SU-DHL-6 (cell line): ENCODE data around the gene WDR82.
"Not testable (repeated sequence)": the region's sequence is repeated elsewhere in the genome, so short reads cannot be mapped to it uniquely, and the experiment has no call there.

Source experiments
- H2AFZ ChIP-seq: fragments of 200-600 bp; sonication (generic); 2 replicates; pipeline ENCODE4 v1.6.1; 2014; ENCODE audit warnings: low read depth, mild to moderate bottlenecking, moderate library complexity, mixed read lengths, antibody characterized with exemption, low read length; ENCODE audit not compliant: severe bottlenecking
- H3F3A ChIP-seq: fragments of 200-600 bp; shearing (Covaris generic); 2 replicates; pipeline ENCODE4 v1.6.0; 2016; ENCODE audit warnings: antibody characterized with exemption, mild to moderate bottlenecking; ENCODE audit not compliant: insufficient read depth
- H3K27ac ChIP-seq: fragments of 200-600 bp; sonication (generic); 2 replicates; pipeline ENCODE4 v1.5.1; 2016; ENCODE audit warnings: low read depth, mild to moderate bottlenecking, low read length, moderate library complexity, mixed read lengths
- H3K27me3 ChIP-seq: fragments of 200-600 bp; sonication (generic), shearing (Covaris generic); 2 replicates; pipeline ENCODE4 v1.6.0; 2014; ENCODE audit warnings: mild to moderate bottlenecking, low read length
- H3K36me3 ChIP-seq: fragments of 200-600 bp; sonication (generic); 2 replicates; pipeline ENCODE4 v1.6.1; 2014; ENCODE audit warnings: mild to moderate bottlenecking, low read length, mixed read lengths
- H3K4me2 ChIP-seq: fragments of 300-600, 200-600 bp; shearing (Covaris generic), sonication (generic); 2 replicates; pipeline ENCODE4 v1.6.0; 2014; ENCODE audit warnings: low read length, low read depth, mild to moderate bottlenecking; ENCODE audit not compliant: poor library complexity, severe bottlenecking
- H3K4me3 ChIP-seq: fragments of 200-600 bp; sonication (generic); 2 replicates; pipeline ENCODE4 v1.5.1; 2014; ENCODE audit warnings: antibody characterized with exemption, low read length, mild to moderate bottlenecking, mixed read lengths; ENCODE audit not compliant: insufficient read depth, poor library complexity, severe bottlenecking
- H3K79me2 ChIP-seq: fragments of 200-600 bp; sonication (generic); 2 replicates; pipeline ENCODE4 v1.6.1; 2014; ENCODE audit warnings: mild to moderate bottlenecking, low read length, moderate library complexity; ENCODE audit not compliant: insufficient read depth
- H3K9ac ChIP-seq: fragments of 200-600 bp; sonication (generic); 2 replicates; pipeline ENCODE4 v1.7.0; 2014; ENCODE audit warnings: mild to moderate bottlenecking, low read length
- H3K9me2 ChIP-seq: fragments of 200-600 bp; sonication (generic); replicated peaks from 2 replicates; pipeline ENCODE4 v1.6.1; 2014; ENCODE audit warnings: low read length; ENCODE audit not compliant: insufficient read depth
- H3K9me3 ChIP-seq: fragments of 200-600 bp; sonication (generic); 2 replicates; pipeline ENCODE4 v1.6.1; 2014; ENCODE audit warnings: low read length, mixed read lengths; ENCODE audit not compliant: insufficient read depth
- H4K20me1 ChIP-seq: fragments of 200-600 bp; sonication (generic); 2 replicates; pipeline ENCODE4 v1.6.1; 2014; ENCODE audit warnings: low read depth, mild to moderate bottlenecking, antibody characterized with exemption, low read length, moderate library complexity, mixed read lengths
- EZH2phosphoT487 ChIP-seq: fragments of 200-600 bp; sonication (generic), shearing (Covaris generic); conservative IDR thresholded peaks from 2 replicates; pipeline ENCODE4 v1.6.1; 2018; ENCODE audit warnings: mild to moderate bottlenecking, antibody characterized with exemption, low read length, moderate library complexity, mixed read lengths
- TF ChIP-seq, protein P1 (sequence below): fragments of 200-600 bp; sonication (generic); IDR thresholded peaks from one replicate; pipeline ENCODE4 v1.5.1; 2017; ENCODE audit warnings: antibody characterized with exemption, mild to moderate bottlenecking, low read length, moderate library complexity; ENCODE audit not compliant: insufficient read depth, poor library complexity, severe bottlenecking

WDR82 gene

DNA sequence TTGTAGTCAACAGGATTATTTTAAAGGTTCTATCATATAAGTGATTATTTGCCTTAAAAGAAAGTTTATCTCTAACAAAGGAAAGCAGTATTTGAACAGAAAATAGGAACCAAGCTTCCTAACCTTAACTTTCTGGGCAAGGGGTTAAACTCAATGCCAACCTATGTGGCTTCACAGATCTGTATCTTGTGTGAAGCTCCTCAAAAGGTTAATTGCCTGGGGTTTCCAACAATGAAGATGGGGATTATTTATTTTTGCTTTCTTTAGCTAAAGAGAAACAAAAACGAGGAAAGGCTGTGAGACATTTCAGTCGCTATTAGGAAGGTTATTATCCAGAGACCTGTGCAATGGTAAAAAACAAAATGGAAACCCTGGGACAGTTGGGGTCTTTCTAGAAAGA, 1.1 kb upstream of the WDR82 start:
- H3F3A ChIP-seq, result peaks cover 10% of the 10 kb centered on the region
- peaks cover 18% of the 10 kb centered on the region for H4K20me1 ChIP-seq
- H3K4me3 ChIP-seq, result no peak overlapping the region
- TF ChIP-seq EZH2phosphoT487, result no peak
- TF ChIP-seq, protein P1, sequence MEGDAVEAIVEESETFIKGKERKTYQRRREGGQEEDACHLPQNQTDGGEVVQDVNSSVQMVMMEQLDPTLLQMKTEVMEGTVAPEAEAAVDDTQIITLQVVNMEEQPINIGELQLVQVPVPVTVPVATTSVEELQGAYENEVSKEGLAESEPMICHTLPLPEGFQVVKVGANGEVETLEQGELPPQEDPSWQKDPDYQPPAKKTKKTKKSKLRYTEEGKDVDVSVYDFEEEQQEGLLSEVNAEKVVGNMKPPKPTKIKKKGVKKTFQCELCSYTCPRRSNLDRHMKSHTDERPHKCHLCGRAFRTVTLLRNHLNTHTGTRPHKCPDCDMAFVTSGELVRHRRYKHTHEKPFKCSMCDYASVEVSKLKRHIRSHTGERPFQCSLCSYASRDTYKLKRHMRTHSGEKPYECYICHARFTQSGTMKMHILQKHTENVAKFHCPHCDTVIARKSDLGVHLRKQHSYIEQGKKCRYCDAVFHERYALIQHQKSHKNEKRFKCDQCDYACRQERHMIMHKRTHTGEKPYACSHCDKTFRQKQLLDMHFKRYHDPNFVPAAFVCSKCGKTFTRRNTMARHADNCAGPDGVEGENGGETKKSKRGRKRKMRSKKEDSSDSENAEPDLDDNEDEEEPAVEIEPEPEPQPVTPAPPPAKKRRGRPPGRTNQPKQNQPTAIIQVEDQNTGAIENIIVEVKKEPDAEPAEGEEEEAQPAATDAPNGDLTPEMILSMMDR, result no peak
- no peak overlapping the region for H3K27ac ChIP-seq
- peaks cover 36% of the 10 kb centered on the region for H3K79me2 ChIP-seq
- H3K27me3 ChIP-seq, result no peaks in the 10 kb centered on the region
- no peaks in the 10 kb centered on the region for H3K9me3 ChIP-seq
- no peaks in the 10 kb centered on the region for H3K36me3 ChIP-seq
- no peak overlapping the region for H3K9ac ChIP-seq
- no peak overlapping the region for H2AFZ ChIP-seq
- H3K9me2 ChIP-seq, result no peaks in the 10 kb centered on the region
- H3K4me2 ChIP-seq, result peak overlapping the region; percentile 97

DNA sequence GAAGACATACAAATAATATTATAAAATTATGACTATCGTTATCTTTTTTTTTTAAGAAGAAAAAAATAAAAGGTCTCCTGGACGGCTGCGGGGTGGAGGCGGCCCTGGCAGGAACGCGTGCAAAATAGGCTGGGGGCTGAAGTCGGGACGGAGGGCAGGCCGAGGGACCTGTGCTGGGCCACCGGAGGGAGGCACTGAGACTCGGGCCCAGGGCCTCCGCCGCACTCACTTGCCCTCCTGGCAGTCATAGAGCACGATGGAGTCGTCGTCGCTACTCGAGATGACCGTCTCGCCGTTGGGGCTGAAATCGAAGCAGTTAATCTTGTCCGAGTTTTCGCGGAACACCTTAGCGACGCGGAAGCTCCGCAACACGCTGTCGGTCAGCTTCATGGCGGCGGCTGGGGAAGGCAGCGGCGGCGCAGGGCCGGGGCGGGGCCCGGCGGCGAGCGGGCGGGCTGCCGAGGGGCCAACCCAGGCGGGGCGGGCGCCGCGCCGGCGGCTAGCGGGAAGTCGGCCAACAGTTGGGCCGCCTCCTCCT, 408 bp downstream of the WDR82 start:
- peak overlapping the region; percentile 73 for H3K27ac ChIP-seq
- H2AFZ ChIP-seq, result peak overlapping the region; percentile 72
- H4K20me1 ChIP-seq, result peaks cover 26% of the 10 kb centered on the region
- H3K27me3 ChIP-seq, result no peaks in the 10 kb centered on the region
- H3K4me3 ChIP-seq, result peak overlapping the region; percentile 86
- TF ChIP-seq, protein P1, result peak; percentile 23
- TF ChIP-seq EZH2phosphoT487, result no peak
- peaks cover 10% of the 10 kb centered on the region for H3F3A ChIP-seq
- H3K9ac ChIP-seq, result peak overlapping the region; percentile 73
- peak overlapping the region; percentile 97 for H3K4me2 ChIP-seq
- no peaks in the 10 kb centered on the region for H3K9me2 ChIP-seq
- H3K79me2 ChIP-seq, result peaks cover 52% of the 10 kb centered on the region
- H3K9me3 ChIP-seq, result no peaks in the 10 kb centered on the region
- no peaks in the 10 kb centered on the region for H3K36me3 ChIP-seq

DNA sequence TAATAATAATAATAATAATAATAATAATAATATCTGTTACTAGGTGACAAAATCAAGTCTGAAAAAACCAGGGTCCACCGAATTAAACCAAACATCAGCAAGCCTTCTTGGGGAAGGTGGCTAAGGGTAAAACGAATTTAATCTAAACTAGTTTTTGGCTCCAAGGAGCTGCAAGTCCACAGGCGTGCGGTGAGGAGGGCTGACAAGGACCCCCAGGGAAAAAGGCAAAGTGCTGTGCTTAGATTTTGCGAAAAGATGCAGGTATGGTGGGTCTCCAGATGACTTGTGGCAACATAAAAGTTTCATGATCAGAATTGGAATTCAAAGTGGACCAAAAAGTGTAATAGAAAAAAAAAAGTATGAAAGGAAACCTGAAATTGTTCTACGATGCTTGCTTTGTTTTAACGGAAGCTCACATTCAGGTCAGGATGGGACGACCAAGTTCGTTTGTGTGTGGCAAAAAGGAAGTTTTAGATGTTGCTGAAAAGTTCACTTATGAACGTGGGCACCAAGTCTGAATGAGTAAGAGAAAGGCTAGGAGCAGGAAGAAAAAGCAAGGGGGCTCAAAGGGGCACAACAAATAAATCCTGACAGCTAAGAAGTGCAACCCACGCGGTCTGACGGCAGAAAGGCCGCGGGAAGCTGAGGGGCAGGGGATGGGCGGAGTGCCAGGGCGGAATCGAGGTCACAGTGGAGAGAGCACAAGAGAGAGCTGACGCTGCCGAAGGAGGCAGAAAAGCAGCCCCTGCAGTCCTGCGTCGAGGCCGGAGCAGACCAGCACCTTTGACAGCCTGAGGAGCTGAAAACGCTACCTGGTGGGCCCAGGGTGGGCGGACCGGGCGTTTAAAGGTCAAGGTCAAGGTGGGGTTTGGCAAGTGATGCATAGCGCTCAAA, 1.1 kb downstream of the WDR82 start:
- Histone ChIP-seq H3F3A (peaks cover 10% of the 10 kb centered on the region), H3K79me2 (peaks cover 59% of the 10 kb centered on the region), H3K27me3 (no peaks in the 10 kb centered on the region), H3K9me3 (no peaks in the 10 kb centered on the region), H3K9me2 (no peaks in the 10 kb centered on the region), H3K36me3 (peaks cover 4% of the 10 kb centered on the region; the same call in 1 of the 2 replicates), H3K9ac (peak overlapping the region; percentile 73), H3K4me2 (peak overlapping the region; percentile 97), H3K4me3 (peak overlapping the region; percentile 86), H3K27ac (peak overlapping the region; percentile 73), H4K20me1 (peaks cover 30% of the 10 kb centered on the region), H2AFZ (no peak overlapping the region)
- no peak for TF ChIP-seq EZH2phosphoT487
- TF ChIP-seq, protein P1, result no peak

DNA sequence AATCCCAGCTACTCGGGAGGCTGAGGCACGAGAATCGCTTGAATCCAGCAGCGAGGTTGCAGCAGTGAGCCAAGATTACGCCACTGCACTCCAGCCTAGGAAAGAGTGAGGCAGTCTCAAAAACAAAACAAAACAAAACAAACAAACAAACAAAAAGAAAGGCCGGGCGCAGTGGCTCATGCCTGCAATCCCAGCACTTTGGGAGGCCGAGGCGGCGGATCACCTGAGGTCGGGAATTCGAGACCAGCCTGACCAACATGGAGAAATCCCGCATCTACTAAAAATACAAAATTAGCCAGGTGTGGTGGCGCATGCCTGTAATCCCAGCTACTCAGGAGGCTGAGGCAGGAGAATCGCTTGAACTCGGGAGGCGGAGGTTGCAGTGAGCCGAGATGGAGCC, 3.7 kb downstream of the WDR82 start:
- not testable (repeated sequence) for H3K9me2 ChIP-seq

More for the DNA sequence above, 3.7 kb downstream of the WDR82 start:
- H3F3A ChIP-seq, H3K4me3 ChIP-seq, H3K9ac ChIP-seq, H3K27ac ChIP-seq, H3K4me2 ChIP-seq, H3K27me3 ChIP-seq, H2AFZ ChIP-seq, H3K9me3 ChIP-seq: not testable (repeated sequence)
- H3K79me2 ChIP-seq, result peaks cover 84% of the 10 kb centered on the region
- H4K20me1 ChIP-seq, result peaks cover 44% of the 10 kb centered on the region
- H3K36me3 ChIP-seq, result peaks cover 16% of the 10 kb centered on the region
